NCI-H526 treated with DMSO at 0.1 percent for 48 hours (cell line): ENCODE data around the gene NKAIN1.
"Not testable (repeated sequence)": the region's sequence is repeated elsewhere in the genome, so short reads cannot be mapped to it uniquely, and the experiment has no call there.

Source experiments
- DNase-seq: peaks from one replicate; lab custom pipeline; 2025; lab: John Stamatoyannopoulos, UW

Gene NKAIN1

DNA sequence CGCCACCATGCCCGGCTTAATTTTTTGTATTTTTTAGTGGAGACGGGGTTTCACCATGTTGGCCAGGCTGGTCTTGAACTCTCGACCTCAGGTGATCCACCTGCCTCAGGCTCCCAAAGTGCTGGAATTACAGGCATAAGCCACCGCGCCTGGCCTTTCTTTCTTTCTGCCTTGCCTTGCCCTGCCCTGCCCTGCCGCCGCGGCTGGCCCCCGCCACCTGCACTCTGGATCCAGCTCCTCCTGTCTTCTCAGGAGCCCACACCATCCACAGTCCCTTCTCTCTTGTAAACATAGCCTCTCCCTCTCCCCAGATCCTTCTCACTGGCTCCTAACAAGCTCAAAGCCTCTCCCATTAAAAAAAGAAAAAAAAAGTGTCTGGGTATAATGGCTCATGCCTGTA lies 44.4 kb downstream of the NKAIN1 start:
- DNase-seq: not testable (repeated sequence)

DNA sequence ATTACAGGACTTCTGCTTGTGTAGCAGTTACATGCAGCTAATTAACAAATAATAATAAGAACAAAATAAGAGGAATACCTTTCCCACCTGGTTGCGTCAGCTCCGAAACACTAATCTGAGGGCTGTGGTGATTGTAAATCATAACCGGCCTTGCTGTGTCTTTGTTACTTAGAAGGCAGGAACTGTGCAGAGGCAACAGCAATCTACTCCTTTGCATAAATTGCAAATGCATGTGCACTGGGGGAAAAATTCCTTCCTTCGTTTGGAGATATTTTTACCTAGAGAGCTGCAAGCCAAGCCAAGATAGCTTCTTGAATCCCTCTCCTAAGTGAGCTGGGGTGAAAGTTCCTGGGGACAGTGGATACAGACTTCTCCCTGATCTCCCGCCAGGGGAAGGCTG lies 46.0 kb downstream of the NKAIN1 start:
- DNase-seq: peak; percentile 76

DNA sequence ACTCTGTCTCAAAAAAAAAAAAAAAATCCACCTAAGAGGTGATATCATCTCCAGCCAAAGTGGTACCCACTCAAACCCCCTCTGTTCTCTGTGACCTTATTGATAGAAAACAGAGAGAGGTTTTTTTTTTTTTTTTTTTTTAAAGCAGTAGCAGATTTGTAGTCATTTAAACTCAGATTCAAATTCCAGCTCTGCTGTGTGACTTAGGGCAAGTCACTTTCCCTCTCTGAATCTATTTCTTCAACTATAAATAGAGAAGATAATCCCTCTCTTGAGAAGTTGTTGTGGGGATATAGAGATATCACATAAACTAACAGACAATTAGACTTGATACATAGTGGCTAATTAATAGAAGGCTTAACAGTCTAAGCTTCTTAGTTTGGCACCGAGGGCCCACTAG lies 48.4 kb downstream of the NKAIN1 start:
- no peak for DNase-seq

DNA sequence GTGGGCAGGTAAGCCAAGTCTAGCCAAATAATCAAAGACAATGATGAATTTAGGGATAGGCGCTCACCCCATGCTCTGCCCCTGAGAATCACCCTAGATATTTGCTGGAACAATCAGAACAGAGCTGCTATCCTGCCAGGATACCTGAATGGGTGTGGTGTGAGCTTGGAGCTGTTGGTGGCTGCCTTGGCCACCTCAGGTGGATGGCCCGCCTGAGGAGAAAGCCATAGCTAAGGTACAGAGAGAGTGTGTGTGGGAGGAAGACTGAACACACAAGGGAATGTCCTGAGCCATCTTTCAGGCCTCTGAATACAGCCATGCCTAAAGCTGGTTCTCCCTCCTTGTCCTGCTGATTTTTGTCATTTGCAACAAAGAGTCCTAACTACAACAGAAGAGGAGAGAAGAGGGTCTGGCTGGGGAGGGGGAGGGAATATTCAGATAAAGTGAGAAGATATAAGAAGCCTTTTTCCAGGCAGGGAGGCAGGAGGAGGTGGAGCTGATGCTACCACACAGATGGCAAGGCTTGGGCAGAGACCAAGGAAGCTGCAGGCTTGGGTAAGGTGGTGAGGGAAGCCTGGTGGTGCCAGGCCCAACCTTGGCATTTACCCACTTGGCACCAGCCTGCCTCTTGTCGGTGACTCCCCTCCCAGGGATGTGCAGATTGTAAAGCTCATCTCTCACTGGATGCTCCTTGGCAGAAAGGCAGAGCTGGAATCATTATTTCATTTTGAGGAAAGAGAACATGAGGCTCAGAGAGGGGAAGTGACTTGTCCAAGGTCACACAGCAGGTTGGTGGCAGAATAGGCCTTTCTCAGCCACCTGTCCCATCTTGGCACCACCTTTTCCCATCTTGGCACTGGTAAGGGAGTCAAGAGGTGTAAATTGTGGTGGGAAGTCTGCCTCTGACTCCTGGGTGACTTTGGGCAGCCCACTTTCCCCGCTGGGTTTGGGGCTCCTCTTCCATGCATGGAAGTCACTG lies 49.7 kb downstream of the NKAIN1 start:
- DNase-seq: no peak

DNA sequence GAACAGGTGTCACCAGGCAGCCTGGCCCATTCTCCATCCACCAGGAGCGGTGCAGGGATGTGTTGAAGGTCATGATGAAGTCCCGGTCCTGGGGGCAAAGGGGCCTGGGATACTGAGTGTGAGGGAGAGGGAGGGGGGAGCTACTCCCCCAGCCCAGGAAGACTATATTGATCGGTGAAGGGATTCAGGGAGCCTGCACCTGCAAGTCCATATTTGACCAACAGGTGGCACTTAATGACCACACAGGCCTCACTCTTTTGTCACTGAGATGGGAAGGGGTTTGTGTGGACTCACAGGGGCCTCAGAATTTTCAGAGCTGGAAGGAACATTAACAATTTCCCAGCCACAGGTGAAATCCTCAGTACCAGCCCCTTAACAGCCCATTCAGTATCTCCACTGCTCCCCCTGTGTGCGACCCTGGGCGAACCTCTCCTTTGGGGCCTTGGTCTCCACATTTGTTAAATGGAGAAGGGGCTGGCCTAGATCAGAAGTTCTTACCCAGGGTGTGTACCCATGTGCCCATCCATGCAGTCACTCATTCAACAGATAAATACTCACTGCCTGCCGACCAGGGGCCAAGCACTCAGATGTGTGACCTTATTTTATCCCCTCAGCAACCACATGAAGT lies 55.6 kb downstream of the NKAIN1 start:
- DNase-seq: peak; percentile 81

DNA sequence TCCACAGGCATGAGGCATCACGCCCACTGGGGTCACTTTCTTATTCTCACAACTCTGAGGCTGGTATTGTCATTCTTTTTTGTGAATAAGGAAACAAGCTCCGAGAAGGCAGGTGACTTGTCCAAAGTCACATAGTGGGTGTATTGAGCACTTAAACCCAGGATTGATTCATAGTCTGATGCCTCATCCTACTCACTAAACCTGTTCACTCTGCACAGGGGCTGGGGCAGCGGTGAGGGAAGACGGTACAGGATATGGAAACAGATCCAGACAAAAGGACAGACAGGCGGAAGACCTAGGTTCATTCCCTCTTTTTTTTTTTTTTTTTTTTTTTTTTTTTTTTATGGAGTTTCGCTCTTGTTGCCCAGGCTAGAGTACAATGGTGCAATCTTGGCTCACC lies 56.6 kb downstream of the NKAIN1 start:
- DNase-seq: no peak

DNA sequence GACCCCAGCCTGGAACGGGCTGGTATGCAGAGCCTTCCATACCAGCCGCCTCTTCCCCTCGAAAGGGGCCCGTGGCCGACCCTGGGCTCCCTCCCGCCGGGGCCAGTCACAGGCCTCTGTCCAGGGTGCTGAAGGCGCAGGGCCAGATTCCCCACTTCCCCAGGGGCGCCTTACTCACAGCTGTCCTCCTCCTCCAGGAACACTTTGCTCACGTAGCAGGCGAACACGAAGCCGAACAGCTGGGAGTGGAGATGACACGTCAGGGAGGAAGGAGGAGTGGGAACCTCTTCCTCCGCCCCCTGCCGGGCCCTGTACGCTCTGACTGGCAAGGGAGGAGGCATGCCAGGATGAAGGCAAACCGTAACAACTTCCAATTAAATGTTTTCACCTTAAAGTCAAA lies 57.3 kb downstream of the NKAIN1 start:
- DNase-seq: peak; percentile 83

DNA sequence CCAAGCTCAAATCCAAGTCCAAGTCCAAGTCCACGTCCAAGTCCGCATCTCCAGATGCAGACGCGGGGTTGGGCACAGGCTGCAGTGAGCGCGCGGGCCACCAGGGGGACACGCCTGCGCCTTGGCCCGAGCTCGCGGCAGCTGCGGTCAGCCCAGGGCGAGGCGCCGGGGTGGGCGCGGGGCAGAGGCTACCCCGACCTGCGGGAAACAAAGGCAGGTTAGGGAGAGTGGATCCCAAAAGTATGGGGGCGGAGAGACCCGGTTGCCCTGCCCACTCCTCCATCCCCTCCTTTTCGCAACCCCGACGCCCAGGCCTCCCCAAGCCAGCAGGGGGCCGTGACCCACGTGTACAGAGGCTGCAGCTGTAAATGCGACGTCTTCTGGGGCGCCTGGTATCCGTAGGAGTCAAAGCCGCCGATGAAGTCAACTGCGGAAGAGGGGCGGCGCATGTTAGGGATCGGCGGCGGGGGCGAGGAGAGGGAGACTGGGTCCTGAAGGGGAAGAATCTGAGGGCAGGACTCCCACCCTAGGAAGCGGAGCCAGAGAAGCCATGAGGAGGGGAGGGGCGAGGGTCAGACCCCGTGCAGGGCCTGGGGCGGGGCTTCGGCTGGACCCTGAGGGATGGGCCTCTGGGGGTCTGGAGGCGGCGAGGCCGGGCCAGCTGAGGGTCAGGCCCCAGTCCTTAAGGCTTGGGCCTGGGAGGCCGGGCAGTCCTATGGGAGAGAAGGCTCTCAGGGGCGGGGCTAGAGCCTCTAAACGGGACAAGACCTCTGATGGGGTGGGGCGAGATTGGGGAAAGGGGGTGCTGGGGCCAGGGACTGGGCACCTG lies 58.0 kb downstream of the NKAIN1 start:
- DNase-seq: peak; percentile 69

DNA sequence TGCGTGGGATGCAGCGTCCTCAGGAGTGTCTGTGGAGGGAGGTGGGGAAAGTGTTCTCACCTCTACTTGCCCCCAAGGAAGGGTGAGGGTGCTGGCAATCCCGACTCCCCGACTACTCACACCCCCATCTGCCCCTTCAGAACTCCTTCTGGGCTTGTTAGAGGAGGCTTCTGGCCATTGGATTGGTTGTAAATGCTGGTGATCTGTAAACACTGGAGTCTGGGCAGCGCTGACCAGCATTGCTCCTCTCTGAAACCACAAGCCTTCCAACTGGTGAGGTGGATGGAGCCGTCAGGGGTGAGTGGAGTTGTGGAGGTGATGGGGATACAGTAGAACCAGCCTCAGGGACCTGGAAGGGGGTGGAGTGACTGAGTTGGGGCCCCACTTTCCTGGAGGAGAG lies 59.3 kb downstream of the NKAIN1 start:
- DNase-seq: no peak

DNA sequence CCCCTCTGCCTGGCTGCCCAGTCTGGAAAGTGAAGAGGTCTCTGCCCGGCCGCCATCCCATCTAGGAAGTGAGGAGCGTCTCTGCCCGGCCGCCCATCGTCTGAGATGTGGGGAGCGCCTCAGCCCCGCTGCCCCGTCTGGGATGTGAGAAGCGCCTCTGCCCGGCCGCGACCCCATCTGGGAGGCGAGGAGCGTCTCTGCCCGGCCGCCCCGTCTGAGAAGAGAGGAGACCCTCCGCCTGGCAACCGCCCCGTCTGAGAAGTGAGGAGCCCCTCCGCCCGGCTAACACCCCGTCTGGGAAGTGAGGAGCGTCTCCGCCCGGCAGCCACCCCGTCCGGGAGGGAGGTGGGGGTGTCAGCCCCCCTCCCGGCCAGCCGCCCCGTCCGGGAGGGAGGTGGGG lies 63.4 kb downstream of the NKAIN1 start:
- DNase-seq: not testable (repeated sequence)

DNA sequence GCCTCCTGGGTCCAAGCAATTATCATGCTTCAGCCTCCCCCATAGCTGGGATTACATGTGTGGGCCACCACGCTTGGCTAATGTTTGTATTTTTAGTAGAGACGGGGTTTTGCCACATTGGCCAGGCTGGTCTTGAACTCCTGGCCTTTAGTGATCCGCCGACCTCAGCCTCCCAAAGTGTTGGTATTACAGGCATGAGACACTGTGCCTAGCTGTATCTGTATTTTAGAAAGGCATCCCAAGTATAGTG lies 69.3 kb downstream of the NKAIN1 start:
- no peak for DNase-seq

DNA sequence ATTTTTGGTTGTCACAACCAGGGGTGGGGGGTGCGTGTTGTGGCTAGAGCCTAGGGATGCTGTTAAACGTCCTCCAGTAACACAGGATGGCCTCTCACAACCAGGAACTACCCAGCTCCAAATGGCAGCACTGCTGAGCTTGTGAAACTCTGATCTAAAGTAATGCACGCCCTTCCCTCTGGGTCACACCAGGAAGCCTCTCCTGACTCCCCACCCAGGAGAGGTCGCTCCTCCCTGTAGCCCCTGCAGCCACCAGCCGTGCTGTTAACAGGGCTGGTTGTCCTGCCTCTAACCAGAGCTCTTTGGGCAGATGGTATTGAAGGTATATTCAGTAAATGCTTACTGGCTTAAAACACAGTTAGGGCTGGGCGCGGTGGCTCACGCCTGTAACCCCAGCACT lies 73.2 kb downstream of the NKAIN1 start:
- DNase-seq: no peak

DNA sequence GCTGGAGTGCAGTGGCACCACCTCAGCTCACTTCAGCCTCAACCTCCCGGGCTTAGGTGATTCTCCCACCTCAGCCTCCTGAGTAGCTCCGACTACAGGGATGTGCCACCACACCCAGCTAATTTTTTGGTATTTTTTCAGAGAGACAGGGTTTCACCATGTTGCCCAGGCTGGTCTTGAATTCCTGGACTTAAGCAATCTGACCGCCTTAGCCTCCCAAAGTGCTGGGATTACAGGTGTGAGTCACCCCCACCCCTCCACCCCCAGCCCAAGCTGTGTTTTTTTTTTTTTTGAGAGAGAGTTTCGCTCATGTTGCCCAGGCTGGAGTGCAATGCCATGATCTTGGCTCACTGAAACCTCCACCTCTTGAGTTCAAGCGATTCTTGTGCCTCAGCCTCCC lies 75.4 kb downstream of the NKAIN1 start:
- DNase-seq: no peak

DNA sequence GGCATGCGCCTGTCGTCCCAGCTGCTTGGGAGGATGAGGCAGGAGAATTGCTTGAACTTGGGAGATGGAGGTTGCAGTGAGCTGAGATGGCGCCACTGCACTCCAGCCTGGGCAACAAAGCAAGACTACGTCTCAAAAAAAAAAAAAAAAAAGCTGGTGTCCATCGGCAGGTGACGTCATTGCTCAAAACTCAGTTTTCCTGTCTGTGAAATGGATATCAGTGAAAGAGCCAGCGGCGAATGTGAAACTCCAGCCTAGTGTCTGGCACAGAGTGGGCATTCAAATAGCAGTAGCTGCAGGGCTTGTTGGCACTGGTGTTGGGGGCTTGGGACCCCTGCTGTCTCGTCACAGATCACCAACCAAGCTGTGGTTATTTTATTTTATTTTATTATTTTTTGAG lies 75.8 kb downstream of the NKAIN1 start:
- no peak for DNase-seq

DNA sequence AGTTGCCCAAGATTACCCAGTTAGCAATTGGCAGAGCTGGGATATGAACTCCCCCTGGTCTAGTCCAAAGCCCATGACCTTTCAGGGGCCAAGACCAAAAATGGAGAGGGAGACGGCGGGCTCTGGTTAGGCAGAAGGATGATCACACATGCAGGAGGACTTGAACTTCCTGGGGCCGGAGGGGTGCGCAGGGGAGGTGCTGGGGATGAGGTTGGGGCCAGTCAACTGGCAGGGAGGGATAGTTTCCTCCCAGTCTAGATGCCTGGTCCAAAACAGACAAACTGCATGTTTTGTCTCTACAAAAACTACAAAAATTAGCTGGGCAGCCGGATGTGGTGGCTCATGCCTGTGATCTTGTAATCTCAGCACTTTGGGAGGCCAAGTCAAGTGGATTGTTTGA lies 78.1 kb downstream of the NKAIN1 start:
- DNase-seq: no peak

DNA sequence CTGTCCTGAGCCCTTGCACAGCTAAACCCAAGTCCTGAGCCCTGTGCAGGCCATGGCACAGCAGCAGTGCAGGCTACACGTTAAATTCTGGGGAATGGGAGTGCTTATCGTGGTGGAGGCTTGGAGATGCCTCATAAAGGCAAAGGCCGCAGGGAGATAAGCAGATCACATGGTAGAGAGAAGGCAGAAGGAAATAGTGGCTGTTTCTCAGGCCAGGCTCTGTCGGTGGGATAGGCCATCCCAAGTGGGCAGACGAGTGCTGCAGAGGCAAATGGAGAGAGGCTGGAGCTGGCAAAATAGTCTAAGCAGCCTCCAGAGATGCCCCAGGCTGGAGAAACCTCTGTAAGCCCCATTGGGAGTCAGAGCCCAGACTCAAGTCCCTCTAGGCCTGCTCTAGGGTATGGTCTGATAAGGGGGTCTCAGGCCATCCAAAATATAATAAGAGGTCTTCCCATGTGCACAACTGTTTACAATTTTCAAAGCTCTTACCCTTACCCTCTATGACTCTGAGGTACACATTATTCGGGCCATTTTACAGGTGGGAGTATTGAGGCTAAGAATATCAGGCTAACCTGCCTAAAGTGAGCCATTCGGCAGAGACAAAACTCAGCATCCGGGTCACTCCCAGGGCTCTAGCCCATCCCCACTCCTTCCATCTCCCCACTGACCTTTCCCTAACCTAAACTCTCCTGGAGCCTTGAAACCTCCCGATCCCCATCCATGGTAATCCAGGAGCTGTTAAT lies 79.6 kb downstream of the NKAIN1 start:
- DNase-seq: no peak

DNA sequence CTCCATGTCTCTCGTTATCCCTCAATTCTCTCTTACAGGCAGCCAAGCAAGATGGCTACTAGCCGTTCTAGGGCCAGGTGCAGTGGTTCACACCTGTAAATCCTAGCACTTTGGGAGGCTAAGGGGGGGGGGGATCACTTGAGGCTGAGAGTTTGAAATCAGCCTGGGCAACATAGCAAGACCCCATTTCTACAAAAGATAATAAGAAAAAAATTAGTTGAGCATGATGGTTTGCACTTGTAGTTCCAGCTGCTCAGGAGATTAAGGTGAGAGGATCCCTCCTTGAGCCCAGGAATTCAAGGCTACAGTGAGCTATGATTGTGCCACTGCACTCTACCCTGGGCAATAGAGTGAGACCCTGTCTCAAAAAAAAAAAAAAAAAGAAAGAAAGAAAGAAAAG lies 80.4 kb downstream of the NKAIN1 start:
- no peak for DNase-seq

DNA sequence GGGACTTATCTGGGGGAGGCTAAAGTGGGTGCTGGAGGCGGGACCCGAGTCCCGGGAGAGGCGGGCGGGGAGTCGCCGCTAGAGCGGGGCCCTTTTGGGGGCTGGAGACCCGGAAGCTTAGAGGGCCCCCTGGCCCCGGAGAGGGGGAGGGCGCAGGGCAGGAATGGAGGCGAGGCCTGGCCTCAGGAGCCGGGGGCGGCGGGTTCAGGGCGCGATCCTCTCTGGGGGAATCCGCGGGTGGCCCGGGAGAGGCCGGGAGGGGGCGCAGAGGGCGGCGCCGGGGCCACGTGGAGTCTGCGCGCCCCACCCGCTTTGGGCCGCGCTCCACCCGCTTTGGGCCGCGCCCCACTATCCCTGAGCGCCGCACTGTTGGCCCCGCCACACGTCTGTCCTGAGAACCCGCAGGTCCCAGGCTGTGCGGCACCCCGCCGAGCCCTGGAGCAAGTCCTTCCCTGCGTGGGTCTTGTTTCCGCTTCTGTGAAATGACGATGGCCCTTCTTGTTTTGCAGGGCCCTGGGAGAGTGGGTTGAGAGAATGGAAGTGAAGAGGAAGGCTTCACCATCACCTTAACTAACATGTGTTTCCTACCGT lies 84.4 kb downstream of the NKAIN1 start:
- DNase-seq: peak; percentile 76

DNA sequence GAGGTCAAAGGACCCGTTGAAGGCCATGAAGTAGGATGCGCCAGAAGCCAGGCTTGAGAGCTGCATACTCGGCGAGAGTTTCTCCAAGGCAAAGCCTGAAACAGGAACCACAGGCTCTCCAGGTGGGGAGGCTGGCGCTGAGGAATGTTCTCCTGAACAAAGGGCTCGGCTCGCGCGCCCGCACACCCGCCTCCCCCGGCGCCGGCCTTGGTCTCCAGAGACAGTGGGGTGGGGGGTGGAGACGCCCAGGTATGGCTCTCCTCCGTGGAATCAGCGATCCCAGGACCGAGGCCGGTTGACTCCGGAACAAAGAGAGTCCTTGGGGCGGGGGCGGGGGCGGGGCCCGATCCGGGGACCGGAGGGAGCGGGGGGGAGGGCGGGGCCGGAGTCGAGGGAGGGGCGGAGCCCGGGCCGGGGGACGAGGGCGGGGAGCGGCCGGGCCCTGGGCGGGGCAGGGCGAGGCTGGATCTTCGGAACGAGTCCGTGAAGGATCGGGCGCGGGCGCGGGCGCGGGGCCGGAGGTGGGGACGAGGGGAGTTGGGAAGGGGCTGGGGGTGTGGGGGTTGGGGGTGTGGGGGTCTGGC lies 85.0 kb downstream of the NKAIN1 start:
- DNase-seq: peak; percentile 99

DNA sequence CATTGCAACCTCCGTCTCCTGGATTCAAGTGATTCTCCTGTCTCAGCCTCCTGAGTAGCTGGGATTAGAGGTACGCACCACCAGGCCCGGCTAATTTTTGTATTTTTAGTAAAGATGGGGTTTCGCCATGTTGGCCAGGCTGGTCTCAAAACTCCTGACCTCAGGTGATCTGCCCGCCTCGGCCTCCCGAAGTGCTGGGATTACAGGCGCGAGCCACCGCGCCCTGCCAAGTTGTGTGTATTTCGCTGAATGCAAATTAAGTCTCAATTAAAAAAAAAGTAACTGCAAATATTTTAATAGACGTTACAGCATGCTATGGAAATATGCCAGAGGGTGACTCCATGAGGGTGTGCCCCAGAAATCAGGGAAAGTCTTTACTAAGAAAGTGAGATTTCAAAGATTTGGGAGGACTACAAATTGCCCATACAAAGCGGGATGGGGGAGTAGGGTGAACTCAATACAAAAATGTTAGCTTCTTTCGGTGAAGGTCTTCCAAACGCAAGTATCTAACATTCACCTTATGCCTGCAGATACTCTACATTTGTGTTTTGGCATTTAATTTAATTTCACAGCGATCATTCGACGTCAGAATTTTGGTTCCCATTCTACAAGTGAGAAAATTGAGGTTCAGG lies 85.6 kb downstream of the NKAIN1 start:
- DNase-seq: peak; percentile 82

DNA sequence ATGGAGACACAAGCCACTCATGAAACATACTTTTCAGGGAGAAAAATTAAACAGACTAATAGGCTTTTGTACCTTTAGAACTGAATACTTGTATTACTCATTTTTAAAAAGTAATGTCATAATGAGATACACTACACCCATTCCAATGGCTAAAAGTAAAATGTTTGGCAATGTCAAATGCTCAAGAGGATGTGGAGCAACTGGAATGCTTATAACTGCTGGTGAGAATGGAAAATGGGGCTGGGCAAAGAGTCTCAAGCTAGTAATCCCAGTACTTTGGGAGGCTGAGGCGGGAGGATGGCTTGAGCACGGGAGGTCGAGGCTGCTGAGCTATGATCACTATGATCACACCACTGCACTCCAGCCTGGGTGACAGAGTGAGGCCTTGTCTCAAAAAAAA lies 86.3 kb downstream of the NKAIN1 start:
- DNase-seq: no peak
